Naive B cell (primary cell): Measurements from ENCODE around the gene TRIOBP. TPM values are rescaled to one million over a fixed set of nuclear protein-coding genes. Genes with fewer than 3 reads are reported as not detected.

Source experiments
- ATAC-seq, 2 donors: fragments of 150-1000 bp; cut with Tn5 transposase; 2 replicates each; pipeline ENCODE4 v1.10.0; 2021; ENCODE audit warnings: low read depth in 2 of 2, mild to moderate bottlenecking in 2 of 2, moderate library complexity in 2 of 2
- DNase-seq: peaks from one replicate; pipeline ENCODE4 v3.0.0; 2022
- H3K27ac Mint-ChIP-seq, 6 donors: one replicate each; pipeline ENCODE4 v1.8.0; 2020 to 2022; ENCODE audit warnings: mild to moderate bottlenecking in 6 of 6, mixed read lengths in 6 of 6, moderate library complexity in 5 of 6, inconsistent platforms in 2 of 6
- H3K27me3 Mint-ChIP-seq, 3 donors: one replicate each; pipeline ENCODE4 v1.8.0; 2021 to 2022; ENCODE audit warnings: mixed read lengths in 3 of 3, mild to moderate bottlenecking in 1 of 3
- H3K36me3 Mint-ChIP-seq, 2 donors: one replicate each; pipeline ENCODE4 v1.8.0; 2020 to 2022; ENCODE audit warnings: mixed read lengths in 2 of 2, inconsistent platforms in 1 of 2, mild to moderate bottlenecking in 1 of 2
- H3K4me1 Mint-ChIP-seq, 3 donors: one replicate each; pipeline ENCODE4 v1.8.0; 2020 to 2022; ENCODE audit warnings: mixed read lengths in 3 of 3, inconsistent platforms in 1 of 3, mild to moderate bottlenecking in 1 of 3, moderate library complexity in 1 of 3
- H3K4me3 Mint-ChIP-seq, 8 donors: one replicate each; pipeline ENCODE4 v1.8.0; 2020 to 2022; ENCODE audit warnings: mild to moderate bottlenecking in 8 of 8, mixed read lengths in 8 of 8, moderate library complexity in 8 of 8, inconsistent platforms in 2 of 8
- H3K9me3 Mint-ChIP-seq, 7 donors: one replicate each; pipeline ENCODE4 v1.8.0; 2020 to 2022; ENCODE audit warnings: mixed read lengths in 7 of 7, mild to moderate bottlenecking in 5 of 7, inconsistent platforms in 2 of 7, moderate library complexity in 1 of 7
- polyA plus RNA-seq, 6 donors: library from polyadenylated mRNA; unstranded; fragments of 300-500 nt; fragmentation: Illumina TruSeq; gene quantifications; one replicate each; pipeline ENCODE4 v1.2.3, GENCODE V29; 2021; ENCODE audit warnings: low read depth in 6 of 6

TRIOBP gene
- polyA plus RNA-seq, 6 donors from 2014 or later: 13.7 to 19.5 (median 16.2) TPM

DNA sequence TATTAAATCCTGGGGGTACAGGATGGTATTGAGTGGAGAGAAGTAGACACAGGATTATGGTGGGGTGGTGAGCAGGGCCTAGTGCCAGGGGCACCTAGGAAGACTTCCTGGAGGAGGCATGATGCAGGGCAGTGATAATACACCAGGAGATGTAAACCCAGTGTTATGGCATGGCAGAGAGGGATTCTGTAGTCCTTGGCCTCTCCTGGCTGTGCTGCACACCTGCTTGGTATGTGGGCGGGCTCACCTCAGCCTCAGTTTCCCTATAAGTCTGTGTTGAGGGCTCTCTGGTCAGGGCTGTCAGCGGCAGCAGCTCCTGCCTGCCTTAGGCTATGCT is 36.2 kb upstream of the TRIOBP start:
- Mint-ChIP-seq H3K27me3 (no peaks in the 10 kb centered on the region), H3K9me3 (no peaks in the 10 kb centered on the region), H3K4me3 (peak overlapping the region in 6 of 8 donors; percentile 57 to 88 (median 82)), H3K36me3 (peaks cover 0 to under 1% of the 10 kb centered on the region in 2 donors), H3K27ac (peak overlapping the region in 3 of 6 donors; percentile 50 to 89 (median 81)), H3K4me1 (peaks cover 39 to 55% (median 45%) of the 10 kb centered on the region in 3 donors)
- DNase-seq: no peak
- ATAC-seq: no peak

DNA sequence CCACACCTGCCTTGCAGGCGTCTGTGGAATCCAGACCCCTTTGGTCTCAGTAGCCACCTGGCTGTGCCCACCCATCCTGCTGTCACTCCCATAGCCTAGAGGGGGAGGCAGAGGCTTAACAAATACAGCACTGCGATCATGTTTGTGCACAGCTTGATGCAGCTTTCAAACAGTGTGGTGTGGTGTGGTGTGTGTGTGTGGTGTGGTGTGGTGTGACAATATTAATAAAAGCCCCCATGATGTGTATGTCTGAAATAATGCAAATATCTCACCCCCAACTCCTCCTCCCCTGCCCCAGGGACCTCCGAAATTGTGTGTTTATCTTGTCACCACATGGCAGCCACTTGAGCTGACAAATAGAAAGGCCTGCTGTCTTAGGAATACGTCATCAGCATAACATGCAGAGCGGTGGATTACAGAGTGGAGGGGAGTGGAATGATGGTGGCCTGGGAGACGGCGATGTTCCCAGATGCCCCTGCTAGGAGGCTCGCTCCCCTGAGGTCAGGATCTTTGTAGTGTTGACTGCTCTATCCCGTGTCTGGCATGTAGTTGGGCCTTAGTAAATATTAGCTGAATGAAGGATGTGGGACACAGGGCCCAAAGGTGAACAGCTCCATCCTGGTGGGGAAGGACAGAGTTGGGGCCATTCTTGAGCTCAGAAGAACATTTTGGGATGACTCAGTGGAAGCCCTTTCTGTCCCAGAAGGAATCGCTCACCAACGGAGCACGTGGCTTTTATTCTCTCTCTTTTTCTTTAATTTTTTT is 35.5 kb upstream of the TRIOBP start:
- Mint-ChIP-seq H3K9me3 (no peaks in the 10 kb centered on the region), H3K36me3 (peaks cover 4 to 8% of the 10 kb centered on the region in 2 donors), H3K4me3 (peak overlapping the region; percentile 38 to 88 (median 80)), H3K27ac (peak overlapping the region in 5 of 6 donors; percentile 27 to 90 (median 89)), H3K4me1 (peaks cover 39 to 53% (median 52%) of the 10 kb centered on the region in 3 donors), H3K27me3 (no peaks in the 10 kb centered on the region)
- no peak for DNase-seq
- ATAC-seq: peak in 1 of 2 donors; percentile 4

DNA sequence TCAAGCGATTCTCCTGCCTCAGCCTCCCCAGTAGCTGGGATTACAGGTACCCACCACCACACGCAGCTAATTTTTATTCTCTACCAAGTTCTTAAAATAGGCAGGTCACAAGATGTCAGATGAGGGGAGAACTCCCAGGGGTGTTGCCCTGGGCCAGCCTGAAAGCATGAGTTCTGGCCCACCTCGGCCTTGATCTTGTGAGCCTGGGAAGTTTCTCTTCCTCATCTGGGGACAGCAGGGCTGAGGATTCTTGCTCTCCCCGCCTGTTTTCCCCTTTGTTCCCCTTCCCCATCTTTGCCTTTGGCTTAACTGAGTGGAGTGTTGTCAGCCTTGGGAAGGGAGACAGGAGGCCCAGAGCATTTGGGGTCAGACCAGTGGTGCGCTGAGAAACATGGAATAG is 34.8 kb upstream of the TRIOBP start:
- peak overlapping the region in 5 of 6 donors; percentile 77 to 90 (median 89) for H3K27ac Mint-ChIP-seq
- ATAC-seq (no peak), DNase-seq (no peak)
- peaks cover 4 to 14% of the 10 kb centered on the region in 2 donors for H3K36me3 Mint-ChIP-seq
- peaks cover 39 to 54% (median 53%) of the 10 kb centered on the region in 3 donors for H3K4me1 Mint-ChIP-seq
- H3K9me3 Mint-ChIP-seq: no peaks in the 10 kb centered on the region
- no peaks in the 10 kb centered on the region for H3K27me3 Mint-ChIP-seq
- H3K4me3 Mint-ChIP-seq: peak overlapping the region in 7 of 8 donors; percentile 8 to 88 (median 77)

DNA sequence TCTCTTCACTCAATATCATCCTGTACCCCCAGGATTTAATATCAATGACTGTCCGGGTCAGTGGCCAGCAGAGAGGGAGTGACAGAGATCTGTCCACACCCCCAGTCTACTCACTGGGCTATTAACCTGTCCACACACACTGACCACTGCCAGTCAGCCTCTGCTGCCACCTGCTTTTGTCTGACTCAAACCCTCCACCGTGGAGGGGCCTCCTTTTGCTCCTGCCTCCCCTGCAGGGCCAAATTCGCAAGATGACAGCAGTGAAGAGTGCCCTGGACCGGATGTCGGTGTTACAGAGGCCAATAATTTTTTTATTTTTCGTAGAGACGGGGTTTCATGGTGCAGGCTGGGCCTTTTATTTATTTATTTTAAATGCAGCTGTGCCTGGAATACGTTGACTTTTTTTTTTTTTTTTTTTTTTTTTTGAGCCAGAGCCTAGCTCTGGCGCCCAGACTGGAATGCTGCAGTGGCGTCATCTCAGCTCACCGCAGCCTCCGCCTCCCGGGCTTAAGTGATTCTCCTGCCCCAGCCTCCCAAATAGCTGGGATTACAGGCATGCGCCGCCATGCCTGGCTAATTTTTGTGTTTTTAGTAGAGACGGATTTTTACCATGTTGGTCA is 33.2 kb upstream of the TRIOBP start:
- ATAC-seq: no peak
- peaks cover 33 to 45% (median 43%) of the 10 kb centered on the region in 3 donors for H3K4me1 Mint-ChIP-seq
- no peaks in the 10 kb centered on the region for H3K27me3 Mint-ChIP-seq
- H3K27ac Mint-ChIP-seq: peak overlapping the region in 1 of 6 donors; percentile 35
- peaks cover 4 to 14% of the 10 kb centered on the region in 2 donors for H3K36me3 Mint-ChIP-seq
- DNase-seq: no peak
- H3K4me3 Mint-ChIP-seq: no peak overlapping the region
- no peaks in the 10 kb centered on the region for H3K9me3 Mint-ChIP-seq

DNA sequence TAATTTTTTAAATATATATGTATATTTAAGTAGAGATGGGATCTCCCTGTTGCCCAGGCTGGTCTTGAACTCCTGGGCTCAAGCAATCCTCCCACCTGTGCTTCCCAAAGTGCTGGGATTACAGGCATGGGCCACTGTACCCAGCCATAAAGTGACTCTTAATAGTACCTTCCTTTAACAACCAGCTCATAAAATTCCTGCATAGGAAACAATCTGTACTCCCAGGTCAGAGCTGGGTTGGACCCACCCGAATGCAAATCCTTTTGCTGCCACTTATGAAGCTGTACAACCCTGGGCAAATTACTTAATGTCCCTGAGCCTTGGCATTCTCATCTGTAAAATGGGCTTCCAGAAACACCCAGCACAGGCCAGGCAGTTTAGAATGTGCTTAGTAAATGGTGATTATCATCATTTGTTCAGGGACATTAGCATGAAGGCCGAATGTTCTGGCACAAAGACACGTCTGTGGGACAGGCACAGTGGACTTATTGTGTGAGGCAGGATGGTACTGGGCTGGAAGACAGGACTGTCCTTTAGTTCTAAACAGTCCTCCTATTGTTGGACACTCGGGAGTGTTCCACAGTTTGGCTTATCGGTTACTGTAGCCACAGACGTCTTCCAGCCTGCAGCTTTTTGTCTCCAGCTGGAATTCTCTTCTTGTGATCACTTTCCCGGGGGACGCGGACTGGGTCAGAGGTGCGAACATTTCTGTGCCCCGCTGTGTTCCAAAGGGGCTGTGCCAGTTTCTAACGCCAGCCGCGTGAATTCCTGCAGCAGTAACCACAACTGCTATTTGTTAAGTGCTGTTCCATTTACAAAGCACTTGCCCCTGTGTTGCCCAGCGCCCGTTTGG is 32.4 kb upstream of the TRIOBP start:
- ATAC-seq: no peak
- Mint-ChIP-seq H3K27ac (peak overlapping the region in 1 of 6 donors; percentile 45), H3K4me3 (no peak overlapping the region), H3K36me3 (peaks cover 4 to 14% of the 10 kb centered on the region in 2 donors), H3K9me3 (no peaks in the 10 kb centered on the region), H3K4me1 (peaks cover 28 to 41% (median 39%) of the 10 kb centered on the region in 3 donors), H3K27me3 (no peaks in the 10 kb centered on the region)
- no peak for DNase-seq

DNA sequence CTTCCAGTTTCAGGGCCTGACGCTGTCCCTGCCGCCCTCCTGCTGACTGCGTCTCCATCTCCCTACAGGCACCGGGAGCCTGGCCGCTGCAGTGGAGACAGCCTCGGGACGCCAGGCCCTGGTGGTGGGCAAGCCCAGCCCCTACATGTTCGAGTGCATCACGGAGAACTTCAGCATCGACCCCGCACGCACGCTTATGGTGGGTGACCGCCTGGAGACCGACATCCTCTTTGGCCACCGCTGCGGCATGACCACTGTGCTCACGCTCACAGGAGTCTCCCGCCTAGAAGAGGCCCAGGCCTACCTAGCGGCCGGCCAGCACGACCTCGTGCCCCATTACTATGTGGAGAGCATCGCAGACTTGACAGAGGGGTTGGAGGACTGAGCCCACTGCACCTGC is 31.4 kb upstream of the TRIOBP start:
- no peak overlapping the region for H3K27ac Mint-ChIP-seq
- H3K4me3 Mint-ChIP-seq: no peak overlapping the region
- DNase-seq (no peak), ATAC-seq (no peak)
- H3K27me3 Mint-ChIP-seq: no peaks in the 10 kb centered on the region
- peaks cover 18 to 31% (median 29%) of the 10 kb centered on the region in 3 donors for H3K4me1 Mint-ChIP-seq
- H3K9me3 Mint-ChIP-seq: no peaks in the 10 kb centered on the region
- peaks cover 4 to 14% of the 10 kb centered on the region in 2 donors for H3K36me3 Mint-ChIP-seq

DNA sequence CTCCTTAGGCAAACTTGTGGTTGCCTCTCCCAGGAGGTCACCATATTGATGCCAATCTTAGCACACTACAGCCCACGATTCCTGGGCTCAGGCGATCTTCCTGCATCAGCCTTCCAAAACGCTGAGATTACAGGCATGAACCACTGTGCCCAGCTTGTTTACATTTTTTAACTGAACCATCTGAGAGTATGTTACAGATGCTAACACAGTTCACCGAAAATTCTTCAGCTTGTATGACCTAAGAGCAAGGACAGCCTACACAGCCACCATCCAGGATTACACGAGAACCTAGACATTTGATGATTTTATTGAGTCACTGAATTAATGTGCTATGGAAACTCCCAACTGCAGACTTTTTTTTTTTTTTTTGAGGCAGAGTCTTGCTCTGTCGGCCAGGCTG is 27.3 kb upstream of the TRIOBP start:
- no peak overlapping the region for H3K4me3 Mint-ChIP-seq
- H3K36me3 Mint-ChIP-seq: peaks cover 4 to 14% of the 10 kb centered on the region in 2 donors
- no peak for ATAC-seq
- H3K4me1 Mint-ChIP-seq: peaks cover 21 to 36% (median 30%) of the 10 kb centered on the region in 3 donors
- DNase-seq: no peak
- H3K27me3 Mint-ChIP-seq: no peaks in the 10 kb centered on the region
- H3K27ac Mint-ChIP-seq: peak overlapping the region in 1 of 6 donors; percentile 38
- H3K9me3 Mint-ChIP-seq: no peaks in the 10 kb centered on the region

DNA sequence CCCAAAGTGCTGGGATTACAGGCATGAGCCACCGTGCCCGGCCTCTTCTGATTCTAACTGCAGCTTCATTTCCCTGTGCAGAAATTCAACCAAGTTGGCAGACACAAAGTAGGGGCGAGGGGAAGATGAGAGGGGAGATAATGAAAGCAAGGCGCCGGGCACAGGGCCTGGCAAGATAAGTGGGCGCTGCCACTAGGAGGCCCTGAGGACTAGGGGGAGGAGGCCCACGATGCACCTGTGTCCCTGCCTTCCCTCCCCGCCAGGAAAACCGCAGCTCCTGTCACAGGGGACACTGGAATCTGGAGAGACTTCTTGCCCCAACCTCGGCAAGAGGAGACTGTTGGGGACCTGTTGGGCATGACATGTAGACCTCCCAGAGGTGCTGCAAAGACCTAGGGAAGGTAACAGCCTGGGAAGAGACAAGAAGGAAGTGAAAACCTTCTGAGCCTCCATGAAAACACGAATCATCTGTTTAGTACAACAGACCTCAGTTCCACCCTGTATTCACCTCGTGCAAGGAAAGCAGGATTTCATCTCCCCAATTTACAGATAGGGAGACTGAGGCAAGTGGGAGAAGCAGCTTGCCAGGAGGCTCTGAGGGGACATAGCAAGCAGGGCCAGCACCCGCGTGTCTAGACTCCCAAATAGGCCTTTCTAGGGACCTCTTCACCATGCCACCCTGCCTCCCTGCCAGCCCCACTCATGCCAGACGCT is 24.5 kb upstream of the TRIOBP start:
- ATAC-seq: no peak
- no peak for DNase-seq
- Mint-ChIP-seq H3K9me3 (no peaks in the 10 kb centered on the region), H3K4me3 (peak overlapping the region in 7 of 8 donors; percentile 46 to 84 (median 69)), H3K4me1 (peaks cover 38 to 53% (median 45%) of the 10 kb centered on the region in 3 donors), H3K36me3 (no peaks in the 10 kb centered on the region), H3K27ac (peak overlapping the region in 5 of 6 donors; percentile 38 to 93 (median 74)), H3K27me3 (no peaks in the 10 kb centered on the region)

DNA sequence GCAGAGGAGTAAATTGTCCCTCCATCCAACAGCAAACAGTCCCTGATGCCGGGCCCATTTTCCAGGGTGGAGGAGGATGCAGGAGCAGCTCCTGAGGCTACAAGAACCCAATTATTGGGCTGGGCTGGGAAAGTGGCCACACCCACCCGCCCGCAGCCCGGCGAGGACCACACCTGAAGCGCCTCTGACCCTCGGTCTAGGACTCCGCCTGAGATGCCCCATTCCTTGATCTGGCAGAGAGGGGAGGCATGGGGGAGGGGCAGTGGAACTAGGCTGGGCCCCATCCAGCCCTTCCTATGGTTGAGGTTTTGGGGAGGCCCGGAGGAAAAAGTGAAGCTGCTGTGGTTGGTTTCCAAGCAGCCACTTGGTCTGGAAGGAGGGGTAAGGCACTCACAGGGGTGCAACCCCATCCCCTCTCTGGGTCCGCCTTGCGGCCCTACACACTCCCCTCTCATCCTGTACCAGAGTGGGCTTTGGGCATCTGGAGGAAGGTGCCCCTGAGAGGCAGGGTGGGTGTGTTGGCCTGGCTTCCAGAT is 23.9 kb upstream of the TRIOBP start:
- peak overlapping the region in 3 of 8 donors; percentile 15 to 60 (median 21) for H3K4me3 Mint-ChIP-seq
- no peaks in the 10 kb centered on the region for H3K36me3 Mint-ChIP-seq
- H3K27ac Mint-ChIP-seq: peak overlapping the region in 2 of 6 donors; percentile 60 to 89
- peaks cover 41 to 55% (median 47%) of the 10 kb centered on the region in 3 donors for H3K4me1 Mint-ChIP-seq
- no peaks in the 10 kb centered on the region for H3K27me3 Mint-ChIP-seq
- no peak for ATAC-seq
- no peaks in the 10 kb centered on the region for H3K9me3 Mint-ChIP-seq
- DNase-seq: no peak

DNA sequence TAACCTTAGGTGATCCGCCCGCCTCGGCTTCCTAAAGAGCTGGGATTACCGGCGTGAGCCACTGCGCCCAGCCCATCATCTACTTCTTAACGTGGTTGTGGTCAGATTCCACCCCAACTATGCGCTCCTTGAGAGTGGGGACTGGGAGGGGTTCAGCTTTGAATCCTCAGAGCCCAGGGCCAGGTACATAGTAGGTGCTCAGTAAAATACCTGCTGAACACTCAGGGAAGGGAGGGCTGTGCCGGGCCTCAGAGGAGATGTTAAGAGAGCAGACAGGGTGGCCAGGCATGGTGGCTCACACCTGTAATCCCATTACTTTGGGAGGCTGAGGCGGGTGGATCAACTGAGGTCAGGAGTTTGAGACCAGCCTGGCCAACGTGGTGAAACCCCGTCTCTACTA is 22.6 kb upstream of the TRIOBP start:
- Mint-ChIP-seq H3K9me3 (no peaks in the 10 kb centered on the region), H3K27ac (peak overlapping the region in 2 of 6 donors; percentile 60 to 70), H3K36me3 (no peaks in the 10 kb centered on the region), H3K4me1 (peaks cover 44 to 55% (median 49%) of the 10 kb centered on the region in 3 donors), H3K4me3 (peak overlapping the region in 7 of 8 donors; percentile 58 to 94 (median 74)), H3K27me3 (no peaks in the 10 kb centered on the region)
- no peak for ATAC-seq
- DNase-seq: no peak

DNA sequence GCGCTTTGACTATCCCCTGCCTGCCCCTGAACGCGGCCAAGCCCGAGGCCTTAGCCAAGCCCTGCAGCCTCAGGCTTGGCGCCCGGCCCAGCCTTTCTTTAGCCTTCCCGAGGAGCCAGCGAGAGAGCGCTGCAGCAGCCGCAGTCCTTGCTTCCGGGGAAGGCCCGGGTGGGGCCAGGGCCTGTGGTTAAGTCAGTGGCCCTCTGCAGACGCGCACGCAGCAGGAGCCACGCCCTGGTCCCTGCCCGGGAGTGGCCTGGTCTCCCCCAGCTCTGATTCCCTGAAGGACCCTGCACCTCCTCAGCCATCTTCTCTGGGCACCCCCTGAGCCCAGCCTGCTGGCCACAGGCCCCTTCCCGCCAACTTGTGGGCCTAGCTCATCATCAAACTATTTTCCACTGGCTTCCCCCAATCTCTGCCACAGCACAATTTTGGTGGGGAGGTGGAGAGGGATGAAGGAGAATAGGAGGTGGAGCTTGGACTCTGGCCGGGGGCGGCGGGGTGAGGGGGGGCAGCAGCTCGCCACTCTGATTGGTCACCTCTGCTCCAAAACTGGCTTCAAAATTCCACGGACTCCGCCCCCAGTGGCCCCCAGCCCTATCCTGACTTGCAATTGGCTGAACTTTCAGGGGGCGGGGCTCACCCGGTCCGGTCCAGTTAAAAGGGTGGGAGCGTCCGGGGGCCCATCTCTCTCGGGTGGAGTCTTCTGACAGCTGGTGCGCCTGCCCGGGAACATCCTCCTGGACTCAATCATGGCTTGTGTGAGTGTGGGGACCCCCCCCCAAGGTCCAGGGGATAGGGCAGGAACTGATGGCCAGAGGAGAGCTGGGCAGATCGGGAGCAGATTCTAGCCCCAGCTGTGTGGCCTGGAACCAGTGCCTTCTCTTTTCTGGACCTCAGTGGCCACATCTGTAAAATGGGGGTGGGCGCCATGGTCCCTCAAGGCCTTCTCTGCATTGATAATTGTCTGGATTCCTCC is 21.6 kb upstream of the TRIOBP start, which contains the start of gene LGALS1:
TSS of gene LGALS1 (plus strand) at position 686 of the 979 bp plus-strand sequence. CDS start at position 753, 67 bp downstream.
- DNase-seq (peak; percentile 55), ATAC-seq (peak; percentile 13)
- Mint-ChIP-seq H3K36me3 (no peaks in the 10 kb centered on the region), H3K9me3 (no peaks in the 10 kb centered on the region), H3K4me3 (peak within 1 kb of the TSS; percentile 86 to 96 (median 92)), H3K27ac (peak within 1 kb of the TSS; percentile 90 to 100 (median 98)), H3K27me3 (no peaks in the 10 kb centered on the region), H3K4me1 (peaks cover 44 to 55% (median 49%) of the 10 kb centered on the region in 3 donors)
